Prostate gland (tissue), 2 donors: ENCODE results near the gene STK39.

Experiments
- POLR2A ChIP-seq: fragments of 450-650 bp; IDR thresholded peaks from one replicate; pipeline ENCODE4 v1.6.1; 2016; ENCODE audit warnings: antibody characterized with exemption, mild to moderate bottlenecking
- POLR2AphosphoS5 ChIP-seq: sonication (generic); formaldehyde crosslinking; IDR thresholded peaks from one replicate; pipeline ENCODE4 v1.6.1; 2017; ENCODE audit warnings: antibody characterized with exemption
- TF ChIP-seq, protein P1 (sequence below), 4 experiments: fragments of 200-600 bp in 2 of 4; fragments of 450-650 bp in 2 of 4; sonication (generic) in 2 of 4; IDR thresholded peaks; 1 replicate in 3 of 4; 2 replicates in 1 of 4; pipeline ENCODE4 v1.5.1; 2016 to 2019; ENCODE audit warnings: antibody characterized with exemption in 4 of 4, mild to moderate bottlenecking in 2 of 4, moderate library complexity in 2 of 4

GRCh38 chr2:168171059-168171762 is 76.2 kb downstream of the STK39 start:
- TF ChIP-seq, protein P1, sequence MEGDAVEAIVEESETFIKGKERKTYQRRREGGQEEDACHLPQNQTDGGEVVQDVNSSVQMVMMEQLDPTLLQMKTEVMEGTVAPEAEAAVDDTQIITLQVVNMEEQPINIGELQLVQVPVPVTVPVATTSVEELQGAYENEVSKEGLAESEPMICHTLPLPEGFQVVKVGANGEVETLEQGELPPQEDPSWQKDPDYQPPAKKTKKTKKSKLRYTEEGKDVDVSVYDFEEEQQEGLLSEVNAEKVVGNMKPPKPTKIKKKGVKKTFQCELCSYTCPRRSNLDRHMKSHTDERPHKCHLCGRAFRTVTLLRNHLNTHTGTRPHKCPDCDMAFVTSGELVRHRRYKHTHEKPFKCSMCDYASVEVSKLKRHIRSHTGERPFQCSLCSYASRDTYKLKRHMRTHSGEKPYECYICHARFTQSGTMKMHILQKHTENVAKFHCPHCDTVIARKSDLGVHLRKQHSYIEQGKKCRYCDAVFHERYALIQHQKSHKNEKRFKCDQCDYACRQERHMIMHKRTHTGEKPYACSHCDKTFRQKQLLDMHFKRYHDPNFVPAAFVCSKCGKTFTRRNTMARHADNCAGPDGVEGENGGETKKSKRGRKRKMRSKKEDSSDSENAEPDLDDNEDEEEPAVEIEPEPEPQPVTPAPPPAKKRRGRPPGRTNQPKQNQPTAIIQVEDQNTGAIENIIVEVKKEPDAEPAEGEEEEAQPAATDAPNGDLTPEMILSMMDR (IDR thresholded peaks at IDR 0.05): no peak
- TF ChIP-seq POLR2A (no peak), POLR2AphosphoS5 (no peak)
